Measurements from ENCODE around the gene ANO4.
A peak's percentile ranks its signal among the peaks of the same experiment; 100 is the strongest.

ANO4 gene

DNA sequence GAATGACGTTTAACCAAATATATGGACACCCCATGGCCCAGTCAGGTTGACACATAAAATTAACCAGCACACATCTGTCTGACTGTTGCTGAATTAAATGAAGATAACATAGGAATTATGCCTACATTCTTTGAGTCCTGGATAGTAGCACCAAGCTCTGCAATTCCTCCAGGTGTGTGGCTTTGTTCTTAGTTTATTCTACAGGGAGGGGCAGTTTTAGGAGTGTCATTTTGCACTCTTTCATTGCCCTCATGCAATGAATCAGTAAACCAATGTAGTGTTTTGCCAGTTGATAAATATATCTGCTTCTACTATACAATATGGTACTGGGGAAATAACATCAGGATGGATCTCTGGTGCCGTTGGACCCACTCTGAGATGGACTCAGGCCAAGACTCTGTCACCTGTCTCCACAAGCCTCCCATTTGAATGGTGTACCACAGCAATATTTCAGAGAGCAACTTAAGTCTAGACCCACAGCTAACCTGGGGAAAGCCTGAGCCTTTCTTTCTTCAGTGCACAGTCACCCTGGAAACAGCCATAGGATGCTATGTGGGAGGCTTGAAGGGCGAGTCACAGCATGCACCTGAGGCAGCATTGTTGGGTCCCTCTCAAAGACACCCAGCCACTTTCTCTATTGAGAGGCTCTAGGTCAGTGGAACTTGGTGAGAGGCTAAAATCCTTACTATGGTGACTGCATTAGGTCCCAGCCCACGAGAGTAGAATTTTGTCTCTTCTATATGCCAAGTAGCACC, 73.2 kb downstream of the ANO4 start:
- no peak overlapping the region for H3K27ac ChIP-seq
- no peak for TF ChIP-seq ZFX (IDR thresholded peaks at IDR 0.05; ENCODE audit: borderline replicate concordance)
- TF ChIP-seq, protein P1, sequence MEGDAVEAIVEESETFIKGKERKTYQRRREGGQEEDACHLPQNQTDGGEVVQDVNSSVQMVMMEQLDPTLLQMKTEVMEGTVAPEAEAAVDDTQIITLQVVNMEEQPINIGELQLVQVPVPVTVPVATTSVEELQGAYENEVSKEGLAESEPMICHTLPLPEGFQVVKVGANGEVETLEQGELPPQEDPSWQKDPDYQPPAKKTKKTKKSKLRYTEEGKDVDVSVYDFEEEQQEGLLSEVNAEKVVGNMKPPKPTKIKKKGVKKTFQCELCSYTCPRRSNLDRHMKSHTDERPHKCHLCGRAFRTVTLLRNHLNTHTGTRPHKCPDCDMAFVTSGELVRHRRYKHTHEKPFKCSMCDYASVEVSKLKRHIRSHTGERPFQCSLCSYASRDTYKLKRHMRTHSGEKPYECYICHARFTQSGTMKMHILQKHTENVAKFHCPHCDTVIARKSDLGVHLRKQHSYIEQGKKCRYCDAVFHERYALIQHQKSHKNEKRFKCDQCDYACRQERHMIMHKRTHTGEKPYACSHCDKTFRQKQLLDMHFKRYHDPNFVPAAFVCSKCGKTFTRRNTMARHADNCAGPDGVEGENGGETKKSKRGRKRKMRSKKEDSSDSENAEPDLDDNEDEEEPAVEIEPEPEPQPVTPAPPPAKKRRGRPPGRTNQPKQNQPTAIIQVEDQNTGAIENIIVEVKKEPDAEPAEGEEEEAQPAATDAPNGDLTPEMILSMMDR (IDR thresholded peaks at IDR 0.05), result no peak

DNA sequence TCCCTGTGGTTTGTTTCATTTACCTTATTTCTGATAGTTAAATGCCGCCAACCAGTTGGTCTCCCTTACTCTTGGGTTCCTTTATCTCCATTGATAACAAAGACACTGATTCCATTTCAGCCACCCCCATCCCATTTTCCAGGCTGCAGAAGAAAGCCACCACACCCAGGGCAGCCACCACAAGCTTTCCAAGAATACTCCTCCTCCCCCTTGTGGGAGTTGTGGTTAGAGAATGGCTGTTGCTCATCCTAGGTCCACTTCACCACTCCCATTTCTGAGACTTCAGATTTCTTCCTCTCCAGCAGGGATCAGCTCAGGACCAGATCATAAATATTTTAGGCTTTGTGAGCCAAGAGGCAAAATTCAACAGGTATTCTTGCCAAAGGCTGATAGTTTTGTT, 73.9 kb downstream of the ANO4 start:
- H3K27ac ChIP-seq, result no peak overlapping the region
- TF ChIP-seq ZFX (IDR thresholded peaks at IDR 0.05; ENCODE audit: borderline replicate concordance), result no peak
- TF ChIP-seq, protein P1 (IDR thresholded peaks at IDR 0.05), result no peak

DNA sequence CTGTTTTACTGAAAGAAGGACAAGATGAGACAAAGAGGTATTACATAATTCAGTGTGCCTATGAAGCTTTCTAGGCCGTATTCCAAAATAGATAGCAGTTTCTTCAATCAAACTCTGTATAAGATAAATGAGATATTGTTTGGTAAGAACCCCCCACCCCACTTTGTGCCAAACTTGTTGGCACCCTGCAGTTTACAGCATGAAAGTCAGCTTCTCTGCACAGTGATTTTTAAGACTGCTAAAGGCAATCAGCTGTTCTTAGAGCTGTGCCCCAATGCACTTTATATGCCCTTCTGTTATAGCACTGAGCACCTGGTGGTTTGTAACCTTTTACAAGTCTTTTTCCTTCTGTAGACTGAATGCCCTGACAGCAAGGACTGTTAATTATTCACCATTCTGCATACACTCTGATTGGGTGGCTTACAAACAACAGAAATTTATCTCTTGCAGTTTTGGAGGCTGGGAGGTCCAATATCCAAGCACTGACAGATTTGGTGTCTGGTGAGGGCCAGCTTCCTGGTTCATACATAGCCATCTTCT, 76.7 kb downstream of the ANO4 start:
- H3K27ac ChIP-seq, result no peak overlapping the region; the same call in 1 of the 2 replicates

DNA sequence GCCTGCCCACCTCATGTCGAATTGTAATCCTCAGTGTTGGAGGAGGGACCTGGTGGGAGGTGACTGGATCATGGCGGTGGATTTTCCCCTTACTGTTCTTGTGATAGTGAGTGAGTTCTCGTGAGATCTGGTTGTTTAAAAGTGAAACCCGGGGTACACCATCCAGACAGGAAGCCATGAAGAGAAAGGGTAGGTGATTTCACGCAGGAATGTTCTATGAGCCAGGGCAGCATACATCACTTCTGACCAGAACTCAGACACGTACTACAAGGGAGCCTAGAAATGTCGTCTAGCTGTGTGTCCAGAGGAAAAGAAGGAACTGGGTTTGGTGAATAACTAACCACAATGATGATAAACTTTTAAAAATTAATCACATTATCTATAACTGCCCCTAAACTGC, 80.6 kb downstream of the ANO4 start:
- TF ChIP-seq, protein P1 (IDR thresholded peaks at IDR 0.05), result no peak
- no peak for TF ChIP-seq ZFX (IDR thresholded peaks at IDR 0.05; ENCODE audit: borderline replicate concordance)
- no peak overlapping the region for H3K27ac ChIP-seq

More for the DNA sequence above, 76.7 kb downstream of the ANO4 start:
- TF ChIP-seq, protein P1 (IDR thresholded peaks at IDR 0.05), result no peak
- no peak for TF ChIP-seq ZFX (IDR thresholded peaks at IDR 0.05; ENCODE audit: borderline replicate concordance)

DNA sequence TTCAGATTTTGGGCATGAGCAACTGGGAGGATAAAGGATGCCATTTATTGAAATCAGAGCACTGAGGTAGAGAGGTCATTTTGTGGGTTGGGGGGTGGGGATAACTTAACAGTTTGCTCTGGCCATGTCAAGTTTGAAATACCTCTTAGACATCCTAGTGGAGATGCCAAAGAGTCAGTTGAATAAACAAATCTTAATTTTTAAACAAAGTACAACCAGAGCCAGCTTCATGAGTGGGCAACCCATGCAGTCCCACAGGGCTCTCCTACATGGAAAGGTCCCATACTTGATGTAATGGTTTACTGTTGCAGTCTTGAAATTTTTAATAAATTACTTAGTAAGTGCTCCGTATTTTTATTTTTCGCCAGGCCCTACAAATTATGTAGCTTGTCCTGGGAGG, 81.2 kb downstream of the ANO4 start:
- no peak overlapping the region for H3K27ac ChIP-seq
- TF ChIP-seq, protein P1 (IDR thresholded peaks at IDR 0.05), result no peak
- no peak for TF ChIP-seq ZFX (IDR thresholded peaks at IDR 0.05; ENCODE audit: borderline replicate concordance)

DNA sequence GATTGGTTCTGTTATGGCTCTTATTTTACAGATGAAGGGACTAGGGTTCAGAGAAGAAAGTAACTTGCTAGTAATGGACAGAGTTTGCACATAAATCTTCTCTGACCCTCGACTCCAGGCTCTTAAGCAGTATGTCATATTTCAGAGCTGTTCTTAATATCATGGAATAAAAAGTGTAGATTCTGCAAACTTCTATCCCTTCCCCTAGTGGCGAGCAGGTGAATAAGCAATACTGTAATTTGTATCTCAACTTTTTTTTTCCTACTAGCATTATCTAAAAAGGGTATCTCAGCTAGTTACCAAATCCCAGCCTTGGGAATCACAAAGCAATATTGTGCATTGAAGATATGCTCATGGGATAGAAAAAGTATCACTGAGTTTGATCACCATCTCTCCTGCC, 83.2 kb downstream of the ANO4 start:
- TF ChIP-seq, protein P1 (IDR thresholded peaks at IDR 0.05), result peak; percentile 64
- no peak for TF ChIP-seq ZFX (IDR thresholded peaks at IDR 0.05; ENCODE audit: borderline replicate concordance)
- no peak overlapping the region for H3K27ac ChIP-seq

DNA sequence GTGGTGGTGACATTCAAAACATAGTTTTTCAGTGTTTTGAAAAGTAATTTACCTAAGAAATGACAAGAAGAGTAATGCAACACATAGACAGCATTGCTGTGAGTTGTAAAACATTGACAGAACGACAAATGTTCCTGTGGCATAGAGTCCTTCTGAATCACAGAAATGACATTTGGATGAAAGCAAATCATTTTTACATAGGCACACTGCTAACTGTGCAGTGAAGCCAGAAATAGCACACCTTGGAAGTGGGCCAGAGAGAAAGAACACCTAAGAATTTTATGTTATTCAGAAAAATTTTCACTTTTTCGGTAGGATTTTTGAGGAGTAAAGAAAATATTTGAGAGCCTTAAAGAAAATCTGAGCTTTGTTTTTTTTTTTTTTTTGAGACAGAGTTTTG, 100.6 kb downstream of the ANO4 start:
- TF ChIP-seq, protein P1 (IDR thresholded peaks at IDR 0.05), result no peak
- TF ChIP-seq ZFX (IDR thresholded peaks at IDR 0.05; ENCODE audit: borderline replicate concordance), result no peak
- H3K27ac ChIP-seq, result no peak overlapping the region
